NCI-H2227 (cell line): ENCODE results near the gene NOLC1.

Experiments used
- DNase-seq: peaks from one replicate; lab custom pipeline; 2025; ENCODE audit not compliant: unreplicated experiment; lab: John Stamatoyannopoulos, UW

Gene NOLC1

GRCh38 chr10:102200751-102201640 is 48.8 kb downstream of the NOLC1 start:
- DNase-seq = no peak

- DNase-seq = no peak
These were observed 50.2 kb downstream of the NOLC1 start for GRCh38 chr10:102202386-102202785.

- no peak for DNase-seq
These were observed 56.3 kb downstream of the NOLC1 start for GRCh38 chr10:102208311-102209035.

- DNase-seq = no peak
These were observed 59.6 kb downstream of the NOLC1 start for GRCh38 chr10:102211615-102212299.
